ENCODE results near the gene ISG15.

The ISG15 gene
- total RNA-seq, result 17.4 to 31.6 (median 29.6) reads per million in 3 experiments

GRCh38 chr1:1013105-1013921 is at the start of gene ISG15:
Gene ISG15, plus strand, starts transcription at chr1:1013497. Its CDS starts 77 bp downstream, at chr1:1013574.
- DNase-seq, result peak; percentile 89

GRCh38 chr1:963746-964525 is 49.4 kb upstream of the ISG15 start:
- no peak for DNase-seq

GRCh38 chr1:964691-965525 is 48.4 kb upstream of the ISG15 start:
- no peak for DNase-seq

- DNase-seq, result no peak
These were observed 47.7 kb upstream of the ISG15 start for GRCh38 chr1:965526-966134.

- no peak for DNase-seq
These were observed 47.1 kb upstream of the ISG15 start, which contains the start of gene PLEKHN1 for GRCh38 chr1:966135-966703. Gene PLEKHN1, plus strand, starts transcription at chr1:966482. Its CDS starts 50 bp downstream, at chr1:966532.

- peak; percentile 58 for DNase-seq
These were observed 46.5 kb upstream of the ISG15 start for GRCh38 chr1:966704-967300.

- no peak for DNase-seq
These were observed 45.6 kb upstream of the ISG15 start for GRCh38 chr1:967466-968343.

GRCh38 chr1:969260-969855 is 43.9 kb upstream of the ISG15 start:
- DNase-seq, result no peak

GRCh38 chr1:970242-970972 is 42.9 kb upstream of the ISG15 start:
- DNase-seq, result no peak

GRCh38 chr1:970973-971730 is 42.1 kb upstream of the ISG15 start:
- no peak for DNase-seq

GRCh38 chr1:971751-972506 is 41.4 kb upstream of the ISG15 start:
- DNase-seq, result no peak

GRCh38 chr1:972726-973458 is 40.4 kb upstream of the ISG15 start:
- DNase-seq, result no peak

GRCh38 chr1:973459-974292 is 39.6 kb upstream of the ISG15 start:
- no peak for DNase-seq

GRCh38 chr1:974293-974640 is 39.0 kb upstream of the ISG15 start:
- no peak for DNase-seq

GRCh38 chr1:974687-975328 is 38.5 kb upstream of the ISG15 start:
- no peak for DNase-seq

- DNase-seq, result no peak
These were observed 37.9 kb upstream of the ISG15 start for GRCh38 chr1:975365-975764.

Measured in central memory CD4-positive, alpha-beta T cell (primary cell).